Astrocyte of the spinal cord (primary cell): ENCODE results near the gene FAT1.
A peak's percentile ranks its signal among the peaks of the same experiment; 100 is the strongest.
"Not testable (repeated sequence)": the region's sequence is repeated elsewhere in the genome, so short reads cannot be mapped to it uniquely, and the experiment has no call there.

ENCODE experiments used
- DNase-seq: peaks from one replicate; pipeline ENCODE4 v3.0.0; 2011; ENCODE audit warnings: low read depth, low spot score
- H3K4me3 ChIP-seq: 2 replicates; pipeline ENCODE4 v1.5.1; 2011; ENCODE audit warnings: low read depth, mild to moderate bottlenecking, low read length, moderate library complexity
- in situ Hi-C: cut with HindIII; loops from 2 replicates; pipeline ENCODE4 v1.10.0; 2017; ENCODE audit warnings: low sequenced_read_pairs
- TF ChIP-seq, protein P1 (sequence below): IDR thresholded peaks from 2 replicates; pipeline ENCODE4 v1.5.1; 2012; ENCODE audit warnings: low read depth, mild to moderate bottlenecking, low read length, inconsistent platforms

FAT1 gene

DNA sequence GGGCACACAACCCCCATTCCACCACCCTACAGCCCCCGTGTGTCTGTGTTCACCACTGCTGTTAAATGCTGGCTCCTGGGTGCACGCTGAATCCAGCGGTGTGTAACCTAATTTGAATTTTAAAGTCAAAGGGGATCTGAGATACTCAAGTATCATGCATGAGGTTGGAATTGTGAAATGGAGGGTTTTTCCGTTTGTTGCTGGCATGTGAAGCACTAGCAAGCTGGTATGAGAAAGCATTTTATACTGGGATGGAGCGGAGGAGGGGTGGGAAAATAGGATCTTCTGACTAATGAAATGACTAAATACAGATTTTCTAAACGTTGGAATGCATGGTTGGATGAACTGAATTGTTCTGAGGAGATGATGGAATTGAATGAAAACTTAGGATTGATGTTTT, 36.9 kb upstream of the FAT1 start:
- H3K4me3 ChIP-seq = no peak overlapping the region
- peak; percentile 50 for DNase-seq
- TF ChIP-seq, protein P1, sequence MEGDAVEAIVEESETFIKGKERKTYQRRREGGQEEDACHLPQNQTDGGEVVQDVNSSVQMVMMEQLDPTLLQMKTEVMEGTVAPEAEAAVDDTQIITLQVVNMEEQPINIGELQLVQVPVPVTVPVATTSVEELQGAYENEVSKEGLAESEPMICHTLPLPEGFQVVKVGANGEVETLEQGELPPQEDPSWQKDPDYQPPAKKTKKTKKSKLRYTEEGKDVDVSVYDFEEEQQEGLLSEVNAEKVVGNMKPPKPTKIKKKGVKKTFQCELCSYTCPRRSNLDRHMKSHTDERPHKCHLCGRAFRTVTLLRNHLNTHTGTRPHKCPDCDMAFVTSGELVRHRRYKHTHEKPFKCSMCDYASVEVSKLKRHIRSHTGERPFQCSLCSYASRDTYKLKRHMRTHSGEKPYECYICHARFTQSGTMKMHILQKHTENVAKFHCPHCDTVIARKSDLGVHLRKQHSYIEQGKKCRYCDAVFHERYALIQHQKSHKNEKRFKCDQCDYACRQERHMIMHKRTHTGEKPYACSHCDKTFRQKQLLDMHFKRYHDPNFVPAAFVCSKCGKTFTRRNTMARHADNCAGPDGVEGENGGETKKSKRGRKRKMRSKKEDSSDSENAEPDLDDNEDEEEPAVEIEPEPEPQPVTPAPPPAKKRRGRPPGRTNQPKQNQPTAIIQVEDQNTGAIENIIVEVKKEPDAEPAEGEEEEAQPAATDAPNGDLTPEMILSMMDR = no peak
- in situ Hi-C loops = no loop called here

DNA sequence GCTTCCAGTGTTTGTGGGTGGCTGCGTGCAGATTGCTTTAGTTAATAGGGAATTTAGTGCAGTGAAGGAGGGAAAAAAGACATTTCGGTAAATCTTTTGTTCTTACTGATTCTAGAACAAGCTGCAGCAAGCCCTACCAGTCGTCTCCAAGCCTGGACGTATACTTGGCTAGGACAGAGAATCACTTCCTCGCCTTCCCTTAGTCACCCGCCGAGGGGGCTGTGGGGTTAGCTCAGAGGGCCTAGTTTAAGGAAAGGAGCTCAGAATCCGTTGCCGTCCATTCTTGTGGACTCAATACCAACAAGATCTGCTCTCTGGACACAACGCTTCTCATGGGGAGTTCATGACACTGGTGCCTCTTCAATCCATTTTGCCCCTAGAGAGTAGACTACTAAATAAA, 36.3 kb upstream of the FAT1 start:
- in situ Hi-C loops = no loop called here
- no peak for DNase-seq
- H3K4me3 ChIP-seq = no peak overlapping the region
- TF ChIP-seq, protein P1 = no peak

DNA sequence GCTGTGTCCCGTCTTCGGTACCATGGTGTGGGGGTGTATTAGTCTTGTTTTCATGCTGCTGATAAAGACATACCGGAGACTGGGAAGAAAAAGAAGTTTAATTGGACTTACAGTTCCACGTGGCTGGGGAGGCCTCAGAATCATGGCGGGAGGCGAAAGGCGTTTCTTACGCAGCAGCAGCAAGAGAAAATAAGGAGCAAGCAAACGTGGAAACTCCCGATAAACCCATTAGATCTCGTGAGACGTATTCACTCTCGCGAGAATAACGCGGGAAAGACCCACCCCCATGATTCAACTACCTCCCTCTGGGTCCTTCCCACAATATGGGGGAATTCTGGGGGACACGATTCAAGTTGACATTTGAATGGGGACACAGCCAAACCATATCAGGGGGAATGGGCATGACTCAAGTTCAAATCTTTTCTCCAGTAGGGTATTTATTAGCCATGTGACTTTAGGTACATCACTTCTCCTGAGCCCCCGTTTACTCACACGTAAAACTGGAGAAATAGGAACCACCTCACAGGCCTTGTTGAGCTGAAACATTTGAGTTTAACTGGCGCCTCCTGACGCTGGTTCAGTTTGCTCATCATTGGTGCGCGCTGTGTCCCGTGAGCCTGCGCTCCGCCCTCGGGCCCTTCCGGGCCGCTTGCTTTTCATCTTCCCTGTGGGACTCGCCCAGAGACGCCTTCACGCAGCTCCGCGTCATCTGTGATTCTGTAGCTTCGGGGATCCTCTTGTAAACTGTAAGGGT, 35.5 kb upstream of the FAT1 start:
- DNase-seq = no peak
- in situ Hi-C loops = no loop called here
- TF ChIP-seq, protein P1 = no peak
- H3K4me3 ChIP-seq = no peak overlapping the region

DNA sequence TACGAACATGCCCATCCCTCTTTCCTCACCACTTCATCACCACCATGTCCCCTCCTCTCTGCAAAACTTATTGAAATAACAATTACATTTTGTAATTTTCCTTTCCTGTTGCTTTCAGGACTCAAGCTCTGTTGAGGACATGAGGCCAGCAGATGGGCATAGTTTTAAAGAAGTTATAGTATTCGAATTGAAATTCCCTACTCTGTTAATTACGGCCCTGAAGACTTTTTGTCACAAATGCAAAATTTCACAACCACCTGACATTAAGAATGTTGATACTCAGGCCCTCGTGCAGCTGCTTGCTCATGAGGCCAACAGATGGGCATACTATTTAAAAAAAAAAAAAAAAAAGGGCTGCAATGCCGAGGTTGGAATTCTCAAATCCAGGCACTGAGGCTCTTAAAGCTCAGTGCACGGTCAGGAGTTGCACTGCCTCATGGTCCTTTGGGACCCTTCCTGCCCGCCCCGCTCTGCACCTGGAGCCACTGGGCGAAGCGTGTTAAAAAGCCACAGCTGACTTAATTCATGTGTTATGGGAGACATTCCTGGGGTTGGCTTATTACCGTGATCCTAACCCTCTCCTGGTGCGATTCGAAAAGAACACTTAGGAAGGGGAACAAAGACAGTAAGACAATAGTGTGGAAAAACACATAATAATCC, 34.2 kb upstream of the FAT1 start:
- in situ Hi-C loops = no loop called here
- H3K4me3 ChIP-seq = no peak overlapping the region
- TF ChIP-seq, protein P1 = no peak
- DNase-seq = no peak

DNA sequence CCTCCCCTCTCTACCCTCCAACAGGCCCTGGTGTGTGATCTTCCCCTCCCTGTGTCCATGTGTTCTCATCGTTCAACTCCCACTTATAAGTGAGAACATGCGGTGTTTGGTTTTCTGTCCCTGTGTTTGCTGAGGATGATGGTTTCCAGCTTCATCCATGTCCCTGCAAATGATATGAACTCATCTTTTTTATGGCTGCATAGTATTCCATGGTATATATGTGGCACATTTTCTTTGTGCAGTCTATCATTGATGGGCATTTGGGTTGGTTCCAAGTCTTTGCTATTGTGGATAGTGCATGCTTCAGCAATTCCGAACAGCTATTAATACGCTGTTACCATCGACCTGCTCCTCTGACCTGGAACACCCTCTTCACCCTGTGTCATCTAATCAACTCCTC, 32.9 kb upstream of the FAT1 start:
- DNase-seq, H3K4me3 ChIP-seq, in situ Hi-C loops: not testable (repeated sequence)

DNA sequence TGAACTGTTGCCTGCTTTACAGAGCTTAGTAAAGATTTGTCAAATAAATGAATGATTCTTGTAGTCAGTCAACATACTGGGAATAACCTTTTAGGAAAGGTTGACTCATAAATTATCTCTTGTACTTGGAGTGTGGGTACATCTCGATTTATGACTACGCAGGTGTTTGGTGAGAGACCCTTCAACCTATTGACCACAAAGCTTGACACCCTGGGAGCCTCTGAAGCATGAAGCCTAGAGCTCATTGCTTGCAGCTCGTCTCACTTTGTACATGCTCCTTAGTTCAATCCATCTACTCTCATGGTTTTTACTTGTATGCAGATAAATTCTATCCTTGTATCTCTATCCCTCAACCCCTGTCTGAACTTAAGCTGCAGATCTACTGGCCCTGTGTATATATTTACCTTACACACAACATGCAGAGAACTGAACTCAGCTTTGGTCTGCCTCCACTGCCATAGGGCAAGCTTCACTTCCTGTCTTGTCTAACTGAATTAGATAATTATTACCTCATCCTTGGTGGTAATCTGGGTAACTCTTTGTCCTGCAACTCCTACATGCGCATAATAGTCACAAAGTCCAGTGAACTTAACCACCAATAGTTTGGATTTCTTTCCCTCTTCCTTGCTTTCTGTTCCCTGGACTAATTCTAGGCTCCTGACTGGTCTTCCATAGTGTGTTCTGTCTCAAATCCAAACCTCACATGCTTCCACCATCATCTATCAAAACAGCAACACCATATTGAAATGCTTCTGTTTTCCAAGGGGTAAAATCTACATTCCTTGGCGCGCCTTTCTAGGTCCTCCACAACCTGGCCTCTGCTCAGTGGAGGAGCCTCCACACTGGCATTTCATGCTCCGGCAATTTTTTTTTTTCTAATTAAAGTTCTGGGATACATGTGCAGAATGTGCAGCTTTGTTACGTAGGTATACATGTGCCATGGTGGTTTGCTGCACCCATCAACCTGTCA, 32.2 kb upstream of the FAT1 start:
- no peak for DNase-seq
- in situ Hi-C loops = no loop called here
- TF ChIP-seq, protein P1 = no peak
- H3K4me3 ChIP-seq = no peak overlapping the region

DNA sequence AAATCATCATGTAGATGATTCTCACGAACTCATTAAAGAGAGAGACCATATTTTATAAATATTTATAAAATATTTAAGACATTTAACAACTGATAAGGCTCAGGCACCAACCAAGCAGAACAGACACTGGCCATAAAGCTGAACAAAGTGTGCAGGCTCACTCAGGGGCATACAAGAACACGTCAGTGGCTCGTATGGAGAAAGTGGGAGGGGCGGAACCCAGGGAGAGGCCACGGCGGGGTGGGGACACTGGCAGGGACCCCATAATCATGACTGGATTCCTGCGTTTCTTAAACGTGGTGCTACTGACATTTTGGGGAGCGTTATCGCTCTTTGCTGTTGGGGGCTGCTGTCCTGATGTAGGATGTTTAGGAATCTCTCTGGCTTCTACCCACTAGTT, 31.3 kb upstream of the FAT1 start:
- H3K4me3 ChIP-seq = no peak overlapping the region
- in situ Hi-C loops = no loop called here
- TF ChIP-seq, protein P1 = no peak
- no peak for DNase-seq
